GM18873 (cell line): Measurements from ENCODE around the gene KLF4.
"Not testable (repeated sequence)": the region's sequence is repeated elsewhere in the genome, so short reads cannot be mapped to it uniquely, and the experiment has no call there.

Experiments used
- ATAC-seq: cut with Tn5 transposase; IDR thresholded peaks from one replicate; pipeline ENCODE4 v1.9.1; 2021; ENCODE audit warnings: mild to moderate bottlenecking, moderate library complexity, moderate number of reproducible peaks; ENCODE audit not compliant: unreplicated experiment, low FRiP score

Gene KLF4

GRCh38 chr9:107489687-107490605 is at the start of gene KLF4:
Gene KLF4 (minus strand): TSS chr9:107489769. CDS start chr9:107489172, 597 bp downstream.
- ATAC-seq = no peak

- no peak for ATAC-seq
Observed at GRCh38 chr9:107536462-107536861, 46.9 kb upstream of the KLF4 start.

- no peak for ATAC-seq
Observed at GRCh38 chr9:107534510-107535078, 45.0 kb upstream of the KLF4 start.

- no peak for ATAC-seq
Observed at GRCh38 chr9:107530679-107531078, 41.1 kb upstream of the KLF4 start.

GRCh38 chr9:107528686-107529085 is 39.1 kb upstream of the KLF4 start:
- no peak for ATAC-seq

- no peak for ATAC-seq
Observed at GRCh38 chr9:107523539-107523938, 34.0 kb upstream of the KLF4 start.

- no peak for ATAC-seq
Observed at GRCh38 chr9:107520186-107520585, 30.6 kb upstream of the KLF4 start.

- ATAC-seq = no peak
Observed at GRCh38 chr9:107518037-107518807, 28.7 kb upstream of the KLF4 start.

- no peak for ATAC-seq
Observed at GRCh38 chr9:107513464-107514100, 24.0 kb upstream of the KLF4 start.

- no peak for ATAC-seq
Observed at GRCh38 chr9:107504585-107505455, 15.3 kb upstream of the KLF4 start.

GRCh38 chr9:107502464-107502863 is 12.9 kb upstream of the KLF4 start:
- ATAC-seq = no peak

GRCh38 chr9:107500421-107501200 is 11.0 kb upstream of the KLF4 start:
- ATAC-seq = not testable (repeated sequence)

- ATAC-seq = no peak
Observed at GRCh38 chr9:107496976-107497375, 7.4 kb upstream of the KLF4 start.

GRCh38 chr9:107492381-107492970 is 2.9 kb upstream of the KLF4 start:
- ATAC-seq = no peak

GRCh38 chr9:107491081-107492053 is 1.8 kb upstream of the KLF4 start:
- no peak for ATAC-seq

GRCh38 chr9:107490606-107490970 is 1.0 kb upstream of the KLF4 start:
- not testable (repeated sequence) for ATAC-seq

- no peak for ATAC-seq
Observed at GRCh38 chr9:107489144-107489673, 360 bp downstream of the KLF4 start.
